ENCODE results near the gene CLDN6.
"Not testable (repeated sequence)": the region's sequence is repeated elsewhere in the genome, so short reads cannot be mapped to it uniquely, and the experiment has no call there.

The CLDN6 gene

GRCh38 chr16:3017794-3018506, at the start of gene CLDN6:
TSS of gene CLDN6 (minus strand) at chr16:3018183. CDS start at chr16:3016021, 2,162 bp downstream.
- no peak for DNase-seq (ENCODE audit: low read depth in 2 of 2)

GRCh38 chr16:3066440-3066748, 48.4 kb upstream of the CLDN6 start:
- no peak for DNase-seq (ENCODE audit: low read depth in 2 of 2)

- DNase-seq (ENCODE audit: low read depth in 2 of 2), result no peak
Observed at GRCh38 chr16:3065742-3066439, 47.9 kb upstream of the CLDN6 start.

GRCh38 chr16:3065069-3065741, 47.2 kb upstream of the CLDN6 start, which contains the start of gene IL32:
TSS of gene IL32 (plus strand) at chr16:3065640. CDS start at chr16:3065812, 172 bp downstream.
- DNase-seq (ENCODE audit: low read depth in 2 of 2), result peak; percentile 61 to 66

GRCh38 chr16:3063625-3064386, 45.8 kb upstream of the CLDN6 start:
- DNase-seq (ENCODE audit: low read depth in 2 of 2), result no peak

GRCh38 chr16:3062553-3062952, 44.6 kb upstream of the CLDN6 start:
- no peak for DNase-seq (ENCODE audit: low read depth in 2 of 2)

- no peak for DNase-seq (ENCODE audit: low read depth in 2 of 2)
Observed at GRCh38 chr16:3060339-3061127, 42.5 kb upstream of the CLDN6 start.

GRCh38 chr16:3059723-3060242, 41.8 kb upstream of the CLDN6 start:
- no peak for DNase-seq (ENCODE audit: low read depth in 2 of 2)

GRCh38 chr16:3059041-3059722, 41.2 kb upstream of the CLDN6 start:
- peak; percentile 75 to 82 for DNase-seq (ENCODE audit: low read depth in 2 of 2)

GRCh38 chr16:3058139-3059030, 40.4 kb upstream of the CLDN6 start:
- DNase-seq (ENCODE audit: low read depth in 2 of 2), result no peak

- DNase-seq (ENCODE audit: low read depth in 2 of 2), result no peak
Observed at GRCh38 chr16:3057181-3058138, 39.5 kb upstream of the CLDN6 start.

- DNase-seq (ENCODE audit: low read depth in 2 of 2), result no peak
Observed at GRCh38 chr16:3056336-3057180, 38.6 kb upstream of the CLDN6 start.

GRCh38 chr16:3055734-3056115, 37.7 kb upstream of the CLDN6 start:
- DNase-seq (ENCODE audit: low read depth in 2 of 2), result not testable (repeated sequence)

GRCh38 chr16:3054965-3055733, 37.2 kb upstream of the CLDN6 start:
- DNase-seq (ENCODE audit: low read depth in 2 of 2), result no peak

GRCh38 chr16:3053330-3053710, 35.3 kb upstream of the CLDN6 start:
- not testable (repeated sequence) for DNase-seq (ENCODE audit: low read depth in 2 of 2)

- not testable (repeated sequence) for DNase-seq (ENCODE audit: low read depth in 2 of 2)
Observed at GRCh38 chr16:3052571-3053329, 34.8 kb upstream of the CLDN6 start.
